HCT116 (cell line): ENCODE results near the gene UGT2B7.

Experiments
- CEBPB ChIP-seq: IDR thresholded peaks from 2 replicates; pipeline ENCODE4 v1.6.1; 2012; ENCODE audit warnings: low read depth
- CTCF ChIP-seq, 3 experiments: fragments of 200-600 bp in 1 of 3; sonication (generic) in 1 of 3; IDR thresholded peaks in 2 of 3; conservative IDR thresholded peaks in 1 of 3; 2 replicates each; pipeline ENCODE4 v1.5.1; 2012 to 2017; ENCODE audit warnings: low read depth in 2 of 3, low read length in 2 of 3, antibody characterized with exemption in 1 of 3, borderline replicate concordance in 1 of 3, control low read depth in 1 of 3, mild to moderate bottlenecking in 1 of 3, mixed read lengths in 1 of 3, mixed run types in 1 of 3, moderate library complexity in 1 of 3; ENCODE audit not compliant: insufficient read depth in 1 of 3
- EZH2 ChIP-seq: fragments of 200-600 bp; sonication (generic); IDR thresholded peaks from 2 replicates; pipeline ENCODE4 v1.6.1; 2017; ENCODE audit warnings: antibody characterized with exemption, mixed run types
- POLR2A ChIP-seq: IDR thresholded peaks from 2 replicates; pipeline ENCODE4 v1.7.0; 2011; ENCODE audit warnings: borderline replicate concordance; ENCODE audit not compliant: insufficient read depth, insufficient read length; ENCODE audit errors: extremely low read depth
- RAD21 ChIP-seq: IDR thresholded peaks from 2 replicates; pipeline ENCODE4 v1.6.1; 2012; ENCODE audit warnings: low read depth, mild to moderate bottlenecking
- REST ChIP-seq: IDR thresholded peaks from 2 replicates; pipeline ENCODE4 v1.6.1; 2012; ENCODE audit warnings: low read depth
- SP1 ChIP-seq: IDR thresholded peaks from 2 replicates; pipeline ENCODE4 v1.6.1; 2012; ENCODE audit warnings: low read depth
- ZBTB33 ChIP-seq: IDR thresholded peaks from 2 replicates; pipeline ENCODE4 v1.6.1; 2011; ENCODE audit warnings: mild to moderate bottlenecking, low read length, moderate library complexity; ENCODE audit not compliant: insufficient replicate concordance; ENCODE audit errors: extremely low read depth

GRCh38 chr4:69098470-69098869 is 2.2 kb downstream of the UGT2B7 start:
- TF ChIP-seq SP1 (no peak), POLR2A (no peak), CTCF (IDR thresholded peaks at IDR 0.05 in 2 of 3, conservative IDR thresholded peaks at IDR 0.05 in 1 of 3; ENCODE audit: borderline replicate concordance in 1 of 3, insufficient read depth in 1 of 3, low read depth in 2 of 3, low read length in 2 of 3) (no peak), RAD21 (no peak), CEBPB (no peak), REST (no peak), ZBTB33 (no peak), EZH2 (no peak)
